Femur (tissue), 1 donor: ENCODE results near the gene DOK4.

ENCODE experiments used
- DNase-seq: peaks from one replicate; pipeline ENCODE4 v3.0.0-alpha.2; 2017

DOK4 gene

GRCh38 chr16:57518922-57519321 lies 32.6 kb upstream of the DOK4 start:
- DNase-seq, result no peak

- DNase-seq, result no peak
These were observed 32.2 kb upstream of the DOK4 start for GRCh38 chr16:57518520-57518919.

GRCh38 chr16:57517397-57518367 lies 31.4 kb upstream of the DOK4 start:
- DNase-seq, result no peak

- DNase-seq, result no peak
These were observed 30.5 kb upstream of the DOK4 start for GRCh38 chr16:57516773-57517172.

- no peak for DNase-seq
These were observed 30.0 kb upstream of the DOK4 start for GRCh38 chr16:57516176-57516725.

- DNase-seq, result no peak
These were observed 28.7 kb upstream of the DOK4 start for GRCh38 chr16:57514791-57515600.

- DNase-seq, result no peak
These were observed 28.1 kb upstream of the DOK4 start for GRCh38 chr16:57514371-57514770.

- no peak for DNase-seq
These were observed 27.2 kb upstream of the DOK4 start for GRCh38 chr16:57513371-57514102.

GRCh38 chr16:57512296-57513001 lies 26.2 kb upstream of the DOK4 start:
- DNase-seq, result no peak

GRCh38 chr16:57510016-57510871 lies 24.0 kb upstream of the DOK4 start:
- DNase-seq, result no peak

- no peak for DNase-seq
These were observed 23.1 kb upstream of the DOK4 start for GRCh38 chr16:57509231-57509923.

GRCh38 chr16:57508035-57508425 lies 21.7 kb upstream of the DOK4 start:
- no peak for DNase-seq

GRCh38 chr16:57507136-57508034 lies 21.1 kb upstream of the DOK4 start:
- DNase-seq, result no peak

GRCh38 chr16:57505169-57505568 lies 18.9 kb upstream of the DOK4 start:
- DNase-seq, result no peak

- no peak for DNase-seq
These were observed 18.2 kb upstream of the DOK4 start for GRCh38 chr16:57504491-57504890.

GRCh38 chr16:57504001-57504400 lies 17.7 kb upstream of the DOK4 start:
- DNase-seq, result no peak

- DNase-seq, result no peak
These were observed 17.1 kb upstream of the DOK4 start for GRCh38 chr16:57503366-57503765.

- no peak for DNase-seq
These were observed 15.9 kb upstream of the DOK4 start for GRCh38 chr16:57502048-57502775.

GRCh38 chr16:57501492-57501891 lies 15.2 kb upstream of the DOK4 start:
- DNase-seq, result no peak
